HepG2 (cell line): ENCODE measurements around the gene FBRSL1. TPM values are rescaled to one million over a fixed set of nuclear protein-coding genes. Genes with fewer than 3 reads are reported as not detected.

ENCODE experiments used
- ATAC-seq: fragments of 200-7000 bp; cut with Tn5 transposase; 3 replicates; pipeline ENCODE4 v1.9.1; 2020; ENCODE audit warnings: mild to moderate bottlenecking, moderate library complexity
- BruUV-seq: library from RNA; stranded (reverse); fragments of 400-500 nt; replicated peaks from 2 replicates; lab custom pipeline; 2021; lab: Mats Ljungman, UMichigan
- CTCF ChIA-PET: fragments of 300-600 bp; formaldehyde crosslinking; extraction: SDS; loops from one replicate; lab custom pipeline; 2021; ENCODE audit warnings: low total read pairs, inconsistent platforms, low intra/inter-chr PET ratio; lab: Yijun Ruan, JAX
- POLR2A ChIA-PET: fragments of 350-600 bp; sonication (Branson Sonifier 250); formaldehyde crosslinking; loops from one replicate; lab custom pipeline; 2020; ENCODE audit warnings: antibody characterized with exemption, inconsistent platforms; lab: Yijun Ruan, JAX
- DNase-seq: peaks from one replicate; pipeline ENCODE4 v3.0.0-alpha.2; 2015; ENCODE audit warnings: low spot score
- FAIRE-seq: peaks from 3 replicates; lab custom pipeline; 2011; peaks lifted over from hg19 to GRCh38; lab: Jason Lieb, UNC
- H2AFZ ChIP-seq: one replicate; pipeline ENCODE4 v1.6.1; 2011; ENCODE audit warnings: low read length, inconsistent platforms
- H3K27ac ChIP-seq: fragments of 300-600 bp; 3 replicates; pipeline ENCODE4 v1.8.0; 2011; ENCODE audit warnings: mixed run types, mild to moderate bottlenecking, mixed read lengths, low read length, inconsistent platforms; ENCODE audit not compliant: insufficient read depth; ENCODE audit errors: extremely low read length
- H3K27me3 ChIP-seq, 2 experiments: fragments of 200-600 bp in 1 of 2; 2 replicates in 1 of 2; 3 replicates in 1 of 2; pipeline versions ENCODE4 v1.6.0 to v1.8.0; 2011; ENCODE audit warnings: low read length in 2 of 2, mild to moderate bottlenecking in 2 of 2, moderate library complexity in 2 of 2, inconsistent platforms in 1 of 2; ENCODE audit not compliant: insufficient read depth in 2 of 2, control insufficient read depth in 1 of 2
- H3K36me3 ChIP-seq, 2 experiments: fragments of 200-600 bp in 1 of 2; replicated peaks in 1 of 2; 2 replicates in 1 of 2; 3 replicates in 1 of 2; pipeline versions ENCODE4 v1.5.1 to v1.8.0; 2011; ENCODE audit warnings: low read length in 2 of 2, inconsistent platforms in 1 of 2; ENCODE audit not compliant: insufficient read depth in 2 of 2, control insufficient read depth in 1 of 2
- H3K4me1 ChIP-seq: 2 replicates; pipeline ENCODE4 v1.5.1; 2012; ENCODE audit warnings: low read length, inconsistent platforms; ENCODE audit not compliant: insufficient read depth
- H3K4me2 ChIP-seq: 2 replicates; pipeline ENCODE4 v1.6.0; 2011; ENCODE audit warnings: low read depth, low read length, inconsistent platforms
- H3K4me3 ChIP-seq, 3 experiments: fragments of 200-600 bp in 1 of 3; sonication (generic), shearing (Covaris generic) in 1 of 3; replicated peaks in 1 of 3; 2 replicates each; pipeline ENCODE4 v1.5.1; 2011 to 2016; ENCODE audit warnings: low read length in 3 of 3, inconsistent platforms in 2 of 3, low read depth in 2 of 3, mild to moderate bottlenecking in 2 of 3, control low read depth in 1 of 3, mixed read lengths in 1 of 3; ENCODE audit not compliant: insufficient read depth in 1 of 3
- H3K79me2 ChIP-seq: one replicate; pipeline ENCODE4 v1.6.1; 2011; ENCODE audit warnings: low read length, inconsistent platforms; ENCODE audit not compliant: insufficient read depth
- H3K9ac ChIP-seq: 2 replicates; pipeline ENCODE4 v1.6.0; 2011; ENCODE audit warnings: mild to moderate bottlenecking, low read depth, low read length, inconsistent platforms; ENCODE audit not compliant: insufficient read depth
- H3K9me3 ChIP-seq: 2 replicates; pipeline ENCODE4 v1.5.1; 2012; ENCODE audit warnings: mild to moderate bottlenecking, low read length
- H4K20me1 ChIP-seq: 2 replicates; pipeline ENCODE4 v1.6.0; 2011; ENCODE audit warnings: inconsistent platforms, mild to moderate bottlenecking, low read length, moderate library complexity; ENCODE audit not compliant: insufficient read depth
- CREM ChIP-seq, 2 experiments: sonication (generic) in 1 of 2; formaldehyde crosslinking in 1 of 2; IDR thresholded peaks; 2 replicates each; pipeline versions ENCODE4 v1.4.0 to v1.6.1; 2016 to 2020; ENCODE audit warnings: antibody characterized with exemption in 1 of 2, mild to moderate bottlenecking in 1 of 2, missing genetic modification reagents in 1 of 2
- HOXD1 ChIP-seq: sonication (generic); formaldehyde crosslinking; IDR thresholded peaks from 2 replicates; pipeline ENCODE4 v1.5.0; 2020; ENCODE audit warnings: missing genetic modification reagents
- MXI1 ChIP-seq: IDR thresholded peaks from 3 replicates; pipeline ENCODE4 v1.6.1; 2012; ENCODE audit warnings: low read depth, low read length, inconsistent platforms, borderline replicate concordance
- MYNN ChIP-seq: sonication (generic); formaldehyde crosslinking; IDR thresholded peaks from 2 replicates; pipeline ENCODE4 v1.4.0; 2020; ENCODE audit warnings: mild to moderate bottlenecking, low read depth, missing genetic modification reagents
- WIZ ChIP-seq: sonication (generic); formaldehyde crosslinking; IDR thresholded peaks from 2 replicates; pipeline ENCODE4 v1.5.1; 2020; ENCODE audit warnings: mild to moderate bottlenecking, missing genetic modification reagents
- ZFP37 ChIP-seq: sonication (generic); formaldehyde crosslinking; IDR thresholded peaks from 2 replicates; pipeline ENCODE4 v1.4.0; 2020; ENCODE audit warnings: missing genetic modification reagents, borderline replicate concordance
- ZFP41 ChIP-seq: sonication (generic); formaldehyde crosslinking; IDR thresholded peaks from 2 replicates; pipeline ENCODE4 v1.4.0; 2020; ENCODE audit warnings: mild to moderate bottlenecking, missing genetic modification reagents, borderline replicate concordance
- ZNF124 ChIP-seq: sonication (generic); formaldehyde crosslinking; IDR thresholded peaks from 2 replicates; pipeline ENCODE4 v1.4.0; 2020; ENCODE audit warnings: missing genetic modification reagents
- ZNF331 ChIP-seq: sonication (generic); formaldehyde crosslinking; IDR thresholded peaks from 2 replicates; pipeline ENCODE4 v1.4.0; 2020; ENCODE audit warnings: missing genetic modification reagents
- ZNF441 ChIP-seq: sonication (generic); formaldehyde crosslinking; IDR thresholded peaks from 2 replicates; pipeline ENCODE4 v1.7.0; 2021; ENCODE audit warnings: missing genetic modification reagents, borderline replicate concordance
- ZNF530 ChIP-seq: sonication (generic); formaldehyde crosslinking; IDR thresholded peaks from 2 replicates; pipeline ENCODE4 v1.5.0; 2020; ENCODE audit warnings: low read depth, mild to moderate bottlenecking, missing genetic modification reagents
- ZNF550 ChIP-seq: sonication (generic); formaldehyde crosslinking; IDR thresholded peaks from 2 replicates; pipeline ENCODE4 v1.4.0; 2020; ENCODE audit warnings: mild to moderate bottlenecking, missing genetic modification reagents, borderline replicate concordance
- ZNF678 ChIP-seq: sonication (generic); formaldehyde crosslinking; IDR thresholded peaks from 2 replicates; pipeline ENCODE4 v1.4.0; 2020; ENCODE audit warnings: mild to moderate bottlenecking, missing genetic modification reagents
- ZNF768 ChIP-seq: sonication (generic); formaldehyde crosslinking; IDR thresholded peaks from 2 replicates; pipeline ENCODE4 v1.4.0; 2020; ENCODE audit warnings: missing genetic modification reagents
- ZNF781 ChIP-seq: sonication (generic); formaldehyde crosslinking; IDR thresholded peaks from 2 replicates; pipeline ENCODE4 v1.5.1; 2020; ENCODE audit warnings: borderline replicate concordance, mild to moderate bottlenecking, missing genetic modification reagents; ENCODE audit errors: not compliant biosample characterization
- ZSCAN22 ChIP-seq: sonication (generic); formaldehyde crosslinking; IDR thresholded peaks from 2 replicates; pipeline ENCODE4 v1.4.0; 2020; ENCODE audit warnings: mild to moderate bottlenecking, missing genetic modification reagents
- ZZZ3 ChIP-seq: sonication (generic); formaldehyde crosslinking; IDR thresholded peaks from 2 replicates; pipeline ENCODE4 v1.4.0; 2020; ENCODE audit warnings: missing genetic modification reagents, mild to moderate bottlenecking, borderline replicate concordance
- WGBS: methylation state at CpG from one replicate; pipeline ENCODE4 v1.1.6; 2017; ENCODE audit warnings: low lambda C conversion rate; 5-methylcytosine and 5-hydroxymethylcytosine counted together
- in situ Hi-C: cut with HindIII; loops from 2 replicates; pipeline ENCODE4 v1.10.0; 2017; ENCODE audit warnings: low pct_unique_long_range_greater_than_20kb; ENCODE audit not compliant: extremely low pct_ligation_motif_present
- intact Hi-C: fragments of 100-400 bp; cut with micrococcal nuclease; formaldehyde crosslinking; loops from one replicate; pipeline ENCODE4 v1.10.0; 2022; ENCODE audit not compliant: unreplicated experiment
- polyA plus RNA-seq, 8 experiments: library from polyadenylated mRNA; depleted of rRNA in 3 of 8; stranded (reverse) in 7 of 8; unstranded in 1 of 8; fragments of >200 nt; fragmentation: Illumina TruSeq in 4 of 8; extraction: Trizol in 4 of 8; gene quantifications; 2 replicates each; pipeline versions ENCODE4 v1.2.1 to v1.2.3, GENCODE V29; 2011 to 2016; ENCODE audit warnings: low read depth in 4 of 8, missing spikeins in 1 of 8, mixed read lengths in 1 of 8; ENCODE audit not compliant: insufficient read depth in 1 of 8
- total RNA-seq, 5 experiments: library from RNA; depleted of rRNA; stranded (reverse); fragments of >200 nt; fragmentation: Illumina TruSeq; extraction: Trizol; gene quantifications; 2 replicates each; pipeline ENCODE4 v1.2.3, GENCODE V29; 2016; ENCODE audit warnings: low read depth in 1 of 5
- TF ChIP-seq, protein P1 (sequence below): sonication (generic); formaldehyde crosslinking; IDR thresholded peaks from 2 replicates; pipeline ENCODE4 v1.4.0; 2020; ENCODE audit warnings: mild to moderate bottlenecking, missing genetic modification reagents

FBRSL1 gene
- total and polyA plus RNA-seq, 2 of the 13 experiments (the other 11 are each of a cell fraction or from before 2014, with no cell fraction given): 3.6 to 7.9 TPM

DNA sequence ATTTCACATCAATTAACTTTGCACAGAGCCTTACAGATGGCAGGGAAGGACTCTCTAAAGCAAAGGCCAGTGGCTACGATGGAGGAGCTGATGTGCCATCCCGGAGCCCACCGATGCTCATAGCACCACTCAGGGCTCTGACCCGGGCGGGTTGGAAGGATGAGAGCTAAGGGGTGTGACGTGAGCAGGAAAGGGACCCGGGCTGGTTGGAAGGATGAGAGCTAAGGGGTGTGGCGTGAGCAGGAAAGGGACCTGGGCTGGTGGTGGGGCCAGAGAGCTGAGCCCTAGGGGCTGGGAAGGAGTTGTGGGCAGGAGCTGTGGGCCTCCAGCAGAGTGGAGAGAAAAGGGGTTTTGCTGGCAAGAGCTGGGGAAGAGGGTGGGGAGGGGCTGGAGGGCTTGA lies 3.8 kb upstream of the FBRSL1 start:
- no peaks in the 10 kb centered on the region for H3K9me3 ChIP-seq
- 40% methylated on average over 8 of the region's 8 CpGs for WGBS
- CTCF ChIA-PET: no interaction called here

GRCh38 chr12:132486576-132486975 lies 3.4 kb upstream of the FBRSL1 start:
- Histone ChIP-seq H3K27ac (no peak overlapping the region), H3K4me3 (no peak overlapping the region), H3K9ac (no peak overlapping the region), H3K27me3 (peaks cover 30 to 75% of the 10 kb centered on the region in 2 experiments), H3K9me3 (no peaks in the 10 kb centered on the region), H2AFZ (no peak overlapping the region), H3K4me2 (no peak overlapping the region), H3K36me3 (no peaks in the 10 kb centered on the region; a peak in 1 of 5 replicates), H4K20me1 (peaks cover 9% of the 10 kb centered on the region), H3K79me2 (peaks cover 9% of the 10 kb centered on the region), H3K4me1 (peaks cover 20% of the 10 kb centered on the region)
- FAIRE-seq (no peak), ATAC-seq (no peak), DNase-seq (no peak)
- in situ Hi-C loops: no loop called here
- BruUV-seq: no TSS peak
- ChIA-PET POLR2A (no interaction called here), CTCF (no interaction called here)
- intact Hi-C loops: no loop called here
- 57% methylated on average over 16 of the region's 17 CpGs for WGBS
- TF ChIP-seq ZNF331 (CRISPR knock-in tag): no peak
- TF ChIP-seq CREM (IDR thresholded peaks at IDR 0.05): no peak
- no peak for TF ChIP-seq CREM (CRISPR knock-in tag; IDR thresholded peaks at IDR 0.05)
- TF ChIP-seq ZSCAN22 (CRISPR knock-in tag): no peak
- no peak for TF ChIP-seq ZFP41
- no peak for TF ChIP-seq ZZZ3 (CRISPR knock-in tag)
- TF ChIP-seq WIZ: no peak
- TF ChIP-seq MXI1: no peak
- TF ChIP-seq ZNF441 (CRISPR knock-in tag): no peak
- TF ChIP-seq ZNF530 (CRISPR knock-in tag): no peak
- TF ChIP-seq ZNF781: no peak
- TF ChIP-seq, protein P1, sequence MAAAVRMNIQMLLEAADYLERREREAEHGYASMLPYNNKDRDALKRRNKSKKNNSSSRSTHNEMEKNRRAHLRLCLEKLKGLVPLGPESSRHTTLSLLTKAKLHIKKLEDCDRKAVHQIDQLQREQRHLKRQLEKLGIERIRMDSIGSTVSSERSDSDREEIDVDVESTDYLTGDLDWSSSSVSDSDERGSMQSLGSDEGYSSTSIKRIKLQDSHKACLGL (CRISPR knock-in tag): no peak
- no peak for TF ChIP-seq ZNF768 (CRISPR knock-in tag)
- TF ChIP-seq ZFP37 (CRISPR knock-in tag): no peak
- no peak for TF ChIP-seq ZNF124
- no peak for TF ChIP-seq ZNF678 (CRISPR knock-in tag)
- TF ChIP-seq HOXD1: no peak

More for the DNA sequence above, 3.8 kb upstream of the FBRSL1 start:
- no peak overlapping the region for H3K4me2 ChIP-seq
- POLR2A ChIA-PET: no interaction called here
- no peak overlapping the region for H3K27ac ChIP-seq
- H2AFZ ChIP-seq: no peak overlapping the region
- H3K79me2 ChIP-seq: peaks cover 5% of the 10 kb centered on the region
- H3K4me3 ChIP-seq: no peak overlapping the region
- H3K36me3 ChIP-seq: no peaks in the 10 kb centered on the region
- ATAC-seq (no peak), FAIRE-seq (no peak)
- H4K20me1 ChIP-seq: peaks cover 5% of the 10 kb centered on the region
- TF ChIP-seq ZNF550 (CRISPR knock-in tag) (no peak), MYNN (CRISPR knock-in tag) (no peak)
- TF ChIP-seq, all 625 proteins: peak for 0
- Histone ChIP-seq H3K9ac (no peak overlapping the region), H3K4me1 (peaks cover 16% of the 10 kb centered on the region), H3K27me3 (peaks cover 32 to 79% of the 10 kb centered on the region in 2 experiments)
- BruUV-seq: no TSS peak
- in situ Hi-C loops: no loop called here
- no peak for DNase-seq
- intact Hi-C loops: no loop called here
